ENCODE results near the gene ME1. TPM values are rescaled to one million over a fixed set of nuclear protein-coding genes. Genes with fewer than 3 reads are reported as not detected.

ME1 gene
- polyA plus RNA-seq, 2 of the 4 experiments (the other 2 are of a cell fraction): 59.1 to 60.6 TPM

GRCh38 chr6:83221889-83222479, 208.9 kb downstream of the ME1 start:
- peak in 1 of 2 experiments; percentile 21 for DNase-seq (ENCODE audit: low read depth in 1 of 2, low spot score in 1 of 2)

GRCh38 chr6:83221276-83221675, 209.6 kb downstream of the ME1 start:
- no peak for FAIRE-seq
- H3K4me3 ChIP-seq: no peak overlapping the region
- CTCF ChIA-PET: interaction anchor here (0.7 to 6.1 kb wide), 10 partner anchors 9 to 292 kb away, joined by 3 to 92 read pairs (median 4); partner anchors contain the start of genes DOP1A, PRSS35 and UBE3D
- POLR2A ChIA-PET: no interaction called here
- TF ChIP-seq POLR2AphosphoS2 (conservative IDR thresholded peaks at IDR 0.05; ENCODE audit: low read length): no peak
- TF ChIP-seq RAD21 (conservative IDR thresholded peaks at IDR 0.05 in 1 of 2, IDR thresholded peaks at IDR 0.05 in 1 of 2): no peak
- TF ChIP-seq ELK1 (IDR thresholded peaks at IDR 0.05; ENCODE audit: low read depth, low read length): no peak
- no peak for ATAC-seq
- H3K4me2 ChIP-seq: no peak overlapping the region
- no peaks in the 10 kb centered on the region for H3K4me1 ChIP-seq
- DNase-seq (ENCODE audit: low read depth in 1 of 2, low spot score in 1 of 2): no peak
- H3K27ac ChIP-seq: no peak overlapping the region
- no peaks in the 10 kb centered on the region for H3K9me3 ChIP-seq
- WGBS (ENCODE audit: missing lambda C conversion rate): 95% methylated on average over 1 of the region's 1 CpG

More at GRCh38 chr6:83221889-83222479, 208.9 kb downstream of the ME1 start:
- ATAC-seq (peak; percentile 54; a peak in 3 of 6 replicates), FAIRE-seq (no peak)
- 60% methylated on average over 3 of the region's 3 CpGs for WGBS (ENCODE audit: missing lambda C conversion rate)
- CTCF ChIA-PET: interaction anchor here (0.9 to 6.1 kb wide), 18 partner anchors 8 to 309 kb away, joined by 3 to 92 read pairs (median 4); partner anchors contain the start of genes DOP1A, PRSS35 and UBE3D
- peaks cover 4% of the 10 kb centered on the region; the same call in 1 of the 3 replicates for H3K4me1 ChIP-seq
- no peak overlapping the region for H3K27ac ChIP-seq
- peak; percentile 59 for TF ChIP-seq CTCF (IDR thresholded peaks at IDR 0.05)
- TF ChIP-seq SMC3 (IDR thresholded peaks at IDR 0.05): peak; percentile 46; the same call in 2 of the 3 replicates
- peak; percentile 50 to 52; a peak in 4 of 5 replicates for TF ChIP-seq RAD21 (conservative IDR thresholded peaks at IDR 0.05 in 1 of 2, IDR thresholded peaks at IDR 0.05 in 1 of 2)
- no peak for TF ChIP-seq CEBPB (IDR thresholded peaks at IDR 0.05)
- H3K4me3 ChIP-seq: no peak overlapping the region
- no peak overlapping the region for H3K4me2 ChIP-seq
- POLR2A ChIA-PET: no interaction called here
- H3K9me3 ChIP-seq: no peaks in the 10 kb centered on the region

- no peak for TF ChIP-seq BCL3 (IDR thresholded peaks at IDR 0.05)
- no peak for TF ChIP-seq ESRRA (IDR thresholded peaks at IDR 0.05; ENCODE audit: borderline replicate concordance, low read length)
- no peak for TF ChIP-seq HMGXB4 (CRISPR knock-in tag; IDR thresholded peaks at IDR 0.05; ENCODE audit: borderline replicate concordance)
- TF ChIP-seq BHLHE40 (IDR thresholded peaks at IDR 0.05; ENCODE audit: low read depth, low read length): no peak
- TF ChIP-seq ELK1 (IDR thresholded peaks at IDR 0.05; ENCODE audit: low read depth, low read length): no peak
- TF ChIP-seq HOXA7 (CRISPR knock-in tag; IDR thresholded peaks at IDR 0.05): no peak
- no peak for TF ChIP-seq KDM5A (IDR thresholded peaks at IDR 0.05)
- TF ChIP-seq USF2 (IDR thresholded peaks at IDR 0.05): no peak
- TF ChIP-seq MAFK (IDR thresholded peaks at IDR 0.05; ENCODE audit: partially characterized antibody): no peak
- no peak for TF ChIP-seq EHF (CRISPR knock-in tag; IDR thresholded peaks at IDR 0.05)
- no peak for TF ChIP-seq ATOH8 (CRISPR knock-in tag; IDR thresholded peaks at IDR 0.05; ENCODE audit: low read depth)
- TF ChIP-seq JUN (IDR thresholded peaks at IDR 0.05): no peak
- TF ChIP-seq CTCF (IDR thresholded peaks at IDR 0.05): no peak
- TF ChIP-seq ZSCAN20 (CRISPR knock-in tag; IDR thresholded peaks at IDR 0.05): no peak
- TF ChIP-seq ZNF302 (CRISPR knock-in tag; IDR thresholded peaks at IDR 0.05): no peak
- ChIA-PET POLR2A (no interaction called here), CTCF (interaction anchor here (1.4 to 6.1 kb wide), 3 partner anchors 154 to 293 kb away, joined by 3 to 92 read pairs (median 16); partner anchors contain the start of genes DOP1A, PRSS35 and UBE3D)
- Histone ChIP-seq H3K4me1 (no peaks in the 10 kb centered on the region), H3K4me3 (no peak overlapping the region), H3K27ac (no peak overlapping the region), H3K4me2 (no peak overlapping the region), H3K9me3 (no peaks in the 10 kb centered on the region)
- no peak for FAIRE-seq
- DNase-seq (ENCODE audit: low read depth in 1 of 2, low spot score in 1 of 2): no peak
- no peak for ATAC-seq
Measured at GRCh38 chr6:83220121-83220520, 210.7 kb downstream of the ME1 start.
